Ishikawa (cell line): ENCODE results near the gene MTARC2.

Source experiments
- CEBPB ChIP-seq: IDR thresholded peaks from 2 replicates; pipeline ENCODE4 v1.6.1; 2012
- CREB1 ChIP-seq: IDR thresholded peaks from 2 replicates; pipeline ENCODE4 v1.6.1; 2012; ENCODE audit warnings: low read depth
- EGR1 ChIP-seq: IDR thresholded peaks from 2 replicates; pipeline ENCODE4 v1.6.1; 2012
- EP300 ChIP-seq: IDR thresholded peaks from 2 replicates; pipeline ENCODE4 v1.6.1; 2012; ENCODE audit warnings: borderline replicate concordance
- FOXM1 ChIP-seq: IDR thresholded peaks from 2 replicates; pipeline ENCODE4 v1.6.1; 2012; ENCODE audit warnings: low read depth, borderline replicate concordance
- NFIC ChIP-seq: IDR thresholded peaks from 2 replicates; pipeline ENCODE4 v1.6.1; 2012
- RAD21 ChIP-seq: IDR thresholded peaks from 2 replicates; pipeline ENCODE4 v1.6.1; 2012; ENCODE audit warnings: low read depth
- REST ChIP-seq: IDR thresholded peaks from 2 replicates; pipeline ENCODE4 v1.6.1; 2012; ENCODE audit warnings: low read depth, mild to moderate bottlenecking
- TAF1 ChIP-seq: IDR thresholded peaks from 2 replicates; pipeline ENCODE4 v1.6.1; 2012; ENCODE audit warnings: low read depth, mild to moderate bottlenecking
- TCF12 ChIP-seq: IDR thresholded peaks from 2 replicates; pipeline ENCODE4 v1.6.1; 2012; ENCODE audit warnings: low read depth
- TEAD4 ChIP-seq: IDR thresholded peaks from 2 replicates; pipeline ENCODE4 v1.6.1; 2012
- YY1 ChIP-seq: IDR thresholded peaks from 2 replicates; pipeline ENCODE4 v1.6.1; 2012; ENCODE audit warnings: low read depth
- ZBTB7A ChIP-seq: IDR thresholded peaks from 2 replicates; pipeline ENCODE4 v1.6.1; 2012; ENCODE audit warnings: low read depth
- TF ChIP-seq, protein P1 (sequence below): IDR thresholded peaks from 2 replicates; pipeline ENCODE4 v1.6.1; 2012
- TF ChIP-seq, protein P2 (sequence below): IDR thresholded peaks from 2 replicates; pipeline ENCODE4 v1.6.1; 2012

Gene MTARC2

DNA sequence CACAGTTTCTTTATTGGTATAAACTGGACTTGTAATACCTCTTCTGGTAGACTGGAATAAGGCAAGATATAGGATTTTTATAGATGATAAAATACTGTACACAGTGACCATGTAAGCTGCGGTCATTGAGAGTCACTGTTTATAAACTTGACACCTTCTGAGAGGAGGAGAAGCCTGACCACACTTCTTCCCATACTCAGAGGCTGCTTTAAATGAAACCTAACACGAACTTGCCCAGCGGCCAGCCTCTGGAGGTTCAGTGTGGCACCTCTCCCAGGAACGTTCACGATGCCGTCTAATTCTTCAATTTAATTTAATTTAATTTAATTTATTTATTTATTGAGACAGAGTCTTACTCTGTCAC is 61.0 kb downstream of the MTARC2 start:
- no peak for TF ChIP-seq NFIC
- no peak for TF ChIP-seq EGR1
- no peak for TF ChIP-seq EP300
- no peak for TF ChIP-seq TCF12
- TF ChIP-seq CEBPB: no peak
- TF ChIP-seq FOXM1: no peak
- no peak for TF ChIP-seq REST
- TF ChIP-seq TAF1: no peak
- TF ChIP-seq, protein P1, sequence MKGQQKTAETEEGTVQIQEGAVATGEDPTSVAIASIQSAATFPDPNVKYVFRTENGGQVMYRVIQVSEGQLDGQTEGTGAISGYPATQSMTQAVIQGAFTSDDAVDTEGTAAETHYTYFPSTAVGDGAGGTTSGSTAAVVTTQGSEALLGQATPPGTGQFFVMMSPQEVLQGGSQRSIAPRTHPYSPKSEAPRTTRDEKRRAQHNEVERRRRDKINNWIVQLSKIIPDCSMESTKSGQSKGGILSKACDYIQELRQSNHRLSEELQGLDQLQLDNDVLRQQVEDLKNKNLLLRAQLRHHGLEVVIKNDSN: no peak
- TF ChIP-seq, protein P2, sequence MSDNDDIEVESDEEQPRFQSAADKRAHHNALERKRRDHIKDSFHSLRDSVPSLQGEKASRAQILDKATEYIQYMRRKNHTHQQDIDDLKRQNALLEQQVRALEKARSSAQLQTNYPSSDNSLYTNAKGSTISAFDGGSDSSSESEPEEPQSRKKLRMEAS: no peak
- TF ChIP-seq YY1: no peak
- no peak for TF ChIP-seq RAD21
- TF ChIP-seq TEAD4: no peak
- no peak for TF ChIP-seq CREB1
- TF ChIP-seq ZBTB7A: no peak

GRCh38 chr1:220809704-220810103 is 61.6 kb downstream of the MTARC2 start:
- TF ChIP-seq EP300 (no peak), RAD21 (no peak), NFIC (no peak), FOXM1 (no peak), YY1 (no peak), EGR1 (no peak), TEAD4 (no peak), TAF1 (no peak), CEBPB (no peak), REST (no peak)
- TF ChIP-seq, protein P1: no peak
- TF ChIP-seq, protein P2: no peak

DNA sequence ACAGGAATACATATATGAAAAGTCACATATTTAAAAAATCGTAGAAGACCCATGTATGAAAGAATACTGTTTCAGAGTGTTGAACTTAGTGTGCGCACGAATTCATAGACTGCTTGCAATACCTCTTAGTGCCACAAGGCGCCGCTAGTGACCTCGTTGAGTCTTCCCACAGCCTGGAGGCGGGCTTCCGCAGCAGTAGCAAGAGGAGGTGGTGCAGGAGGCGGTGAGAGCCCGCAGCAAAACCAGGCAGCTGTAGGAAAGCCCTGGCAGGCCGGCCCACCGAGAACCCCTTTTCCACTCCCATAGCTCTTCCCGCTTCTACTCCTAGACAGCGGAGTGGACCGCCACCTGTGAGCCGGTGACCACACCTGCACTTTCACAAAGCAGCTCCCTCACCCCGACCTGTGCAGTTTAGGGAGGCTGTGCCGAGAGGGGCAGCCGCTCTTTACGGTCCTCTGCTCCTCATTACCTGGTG is 62.1 kb downstream of the MTARC2 start:
- no peak for TF ChIP-seq REST
- peak; percentile 63 for TF ChIP-seq RAD21

GRCh38 chr1:220810963-220811362 is 62.8 kb downstream of the MTARC2 start:
- TF ChIP-seq CREB1 (no peak), EP300 (no peak), TEAD4 (no peak), RAD21 (no peak), CEBPB (no peak), ZBTB7A (no peak), TCF12 (no peak), TAF1 (no peak), YY1 (no peak), EGR1 (no peak), REST (no peak), FOXM1 (no peak), NFIC (no peak)
- TF ChIP-seq, protein P1: no peak
- TF ChIP-seq, protein P2: no peak
